Vagina (tissue), 2 donors: Measurements from ENCODE around the gene ECPAS.
"Not testable (repeated sequence)": the region's sequence is repeated elsewhere in the genome, so short reads cannot be mapped to it uniquely, and the experiment has no call there.

ENCODE experiments used
- CTCF ChIP-seq, 3 experiments: fragments of 450-650 bp in 2 of 3; fragments of 200-600 bp in 1 of 3; sonication (generic) in 1 of 3; IDR thresholded peaks; one replicate each; pipeline ENCODE4 v1.5.1; 2017 to 2019; ENCODE audit warnings: antibody characterized with exemption in 3 of 3, mild to moderate bottlenecking in 2 of 3, moderate library complexity in 2 of 3
- POLR2A ChIP-seq, 2 donors: fragments of 450-650 bp; IDR thresholded peaks; one replicate each; pipeline ENCODE4 v1.6.1; 2017; ENCODE audit warnings: antibody characterized with exemption in 2 of 2, mild to moderate bottlenecking in 2 of 2, moderate library complexity in 2 of 2

GRCh38 chr9:111401486-111401885 is 82.7 kb downstream of the ECPAS start:
- not testable (repeated sequence) for TF ChIP-seq CTCF, POLR2A (IDR thresholded peaks at IDR 0.05)
